Measurements from ENCODE around the gene FOXP1.

- TF ChIP-seq POLR2AphosphoS5 (IDR thresholded peaks at IDR 0.05; ENCODE audit: low read depth, low read length): no peak
- TF ChIP-seq POLR2A (IDR thresholded peaks at IDR 0.05; ENCODE audit: low read depth, low read length): no peak
- no peak for TF ChIP-seq TAF1 (IDR thresholded peaks at IDR 0.05; ENCODE audit: borderline replicate concordance, low read depth, low read length)
These were observed 668.7 kb downstream of the FOXP1 start for GRCh38 chr3:70914862-70915261.

Data from GM12892 (cell line).